Choroid plexus epithelial cell (primary cell): ENCODE data around the gene RIOX2.

Experiments
- DNase-seq: peaks from one replicate; pipeline ENCODE4 v3.0.0-alpha.2; 2010; ENCODE audit warnings: low read depth
- H3K4me3 ChIP-seq: 2 replicates; pipeline ENCODE4 v1.5.1; 2011; ENCODE audit warnings: low read depth, mild to moderate bottlenecking, control low read depth, low read length, moderate library complexity
- CTCF ChIP-seq: conservative IDR thresholded peaks from 2 replicates; pipeline ENCODE4 v1.5.1; 2011; ENCODE audit warnings: low read depth, mild to moderate bottlenecking, control low read depth, inconsistent platforms, low read length, moderate library complexity

The RIOX2 gene

GRCh38 chr3:97935842-97936241 is 36.4 kb downstream of the RIOX2 start:
- H3K4me3 ChIP-seq: no peak overlapping the region
- DNase-seq: no peak
- TF ChIP-seq CTCF: no peak

GRCh38 chr3:97934980-97935695 is 37.1 kb downstream of the RIOX2 start:
- TF ChIP-seq CTCF: no peak
- H3K4me3 ChIP-seq: no peak overlapping the region
- DNase-seq: no peak

- TF ChIP-seq CTCF: no peak
- peak; percentile 76 for DNase-seq
- H3K4me3 ChIP-seq: no peak overlapping the region
Measured at GRCh38 chr3:97932387-97932801, 39.8 kb downstream of the RIOX2 start.

GRCh38 chr3:97931218-97931617 is 41.0 kb downstream of the RIOX2 start:
- no peak for TF ChIP-seq CTCF
- no peak overlapping the region for H3K4me3 ChIP-seq
- DNase-seq: no peak

- no peak overlapping the region for H3K4me3 ChIP-seq
- no peak for TF ChIP-seq CTCF
- no peak for DNase-seq
Measured at GRCh38 chr3:97930018-97930417, 42.2 kb downstream of the RIOX2 start.

- no peak for TF ChIP-seq CTCF
- DNase-seq: no peak
- H3K4me3 ChIP-seq: no peak overlapping the region
Measured at GRCh38 chr3:97928986-97929385, 43.2 kb downstream of the RIOX2 start.

- no peak for TF ChIP-seq CTCF
- peak; percentile 70 for DNase-seq
- H3K4me3 ChIP-seq: no peak overlapping the region
Measured at GRCh38 chr3:97927704-97928103, 44.5 kb downstream of the RIOX2 start.
